ENCODE data around the gene GRAMD1B.

DNA sequence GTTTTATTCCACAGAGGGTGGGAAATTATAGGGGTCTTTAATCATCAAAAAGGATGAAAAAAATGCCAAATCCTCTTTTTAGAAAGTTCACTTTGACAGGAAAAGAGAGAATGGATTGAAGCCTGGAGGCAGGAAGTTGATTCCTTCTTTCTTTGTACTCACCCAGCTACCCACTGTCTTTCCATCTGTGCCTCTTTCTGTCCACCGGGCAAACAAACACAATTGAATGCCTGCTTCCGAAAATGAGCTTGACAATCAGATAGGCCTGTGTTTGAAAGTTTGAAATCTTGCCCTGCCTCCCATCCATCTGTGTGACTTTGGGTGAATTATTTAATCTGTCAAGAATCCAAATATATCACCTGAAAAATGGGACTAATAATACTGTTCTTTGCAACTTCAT is 143.2 kb downstream of the GRAMD1B start:
- TF ChIP-seq, protein P1, sequence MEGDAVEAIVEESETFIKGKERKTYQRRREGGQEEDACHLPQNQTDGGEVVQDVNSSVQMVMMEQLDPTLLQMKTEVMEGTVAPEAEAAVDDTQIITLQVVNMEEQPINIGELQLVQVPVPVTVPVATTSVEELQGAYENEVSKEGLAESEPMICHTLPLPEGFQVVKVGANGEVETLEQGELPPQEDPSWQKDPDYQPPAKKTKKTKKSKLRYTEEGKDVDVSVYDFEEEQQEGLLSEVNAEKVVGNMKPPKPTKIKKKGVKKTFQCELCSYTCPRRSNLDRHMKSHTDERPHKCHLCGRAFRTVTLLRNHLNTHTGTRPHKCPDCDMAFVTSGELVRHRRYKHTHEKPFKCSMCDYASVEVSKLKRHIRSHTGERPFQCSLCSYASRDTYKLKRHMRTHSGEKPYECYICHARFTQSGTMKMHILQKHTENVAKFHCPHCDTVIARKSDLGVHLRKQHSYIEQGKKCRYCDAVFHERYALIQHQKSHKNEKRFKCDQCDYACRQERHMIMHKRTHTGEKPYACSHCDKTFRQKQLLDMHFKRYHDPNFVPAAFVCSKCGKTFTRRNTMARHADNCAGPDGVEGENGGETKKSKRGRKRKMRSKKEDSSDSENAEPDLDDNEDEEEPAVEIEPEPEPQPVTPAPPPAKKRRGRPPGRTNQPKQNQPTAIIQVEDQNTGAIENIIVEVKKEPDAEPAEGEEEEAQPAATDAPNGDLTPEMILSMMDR (IDR thresholded peaks at IDR 0.05), result no peak
- TF ChIP-seq POLR2A (IDR thresholded peaks at IDR 0.05), result no peak

Data from tibial nerve (tissue), 3 donors.